Measurements from ENCODE around the gene PSME3. TPM values are rescaled to one million over a fixed set of nuclear protein-coding genes. Genes with fewer than 3 reads are reported as not detected.

The PSME3 gene
- total and polyA plus RNA-seq, 2 of the 13 experiments (the other 11 are each of a cell fraction or from before 2014, with no cell fraction given) = 66.3 to 135 TPM

GRCh38 chr17:42882166-42882565 lies 49.0 kb downstream of the PSME3 start:
- CTCF ChIA-PET (ENCODE audit: low intra/inter-chr PET ratio, low total read pairs) = no interaction called here
- no peak for FAIRE-seq
- H3K27ac ChIP-seq (ENCODE audit: extremely low read length, insufficient read depth, low read length) = no peak overlapping the region
- TF ChIP-seq ZFP91 (CRISPR knock-in tag; IDR thresholded peaks at IDR 0.05; ENCODE audit: borderline replicate concordance) (0 out of 2 replicates have a peak, but pooled peaks have one; percentile 6), ZFP90 (CRISPR knock-in tag; IDR thresholded peaks at IDR 0.05; ENCODE audit: borderline replicate concordance) (0 out of 2 replicates have a peak, but pooled peaks have one; percentile 24), HNF4A (CRISPR knock-in tag; IDR thresholded peaks at IDR 0.05) (0 out of 2 replicates have a peak, but pooled peaks have one; percentile 3), RARA (CRISPR knock-in tag; IDR thresholded peaks at IDR 0.05) (0 out of 2 replicates have a peak, but pooled peaks have one; percentile 29), ZBTB33 (CRISPR knock-in tag; IDR thresholded peaks at IDR 0.05) (peak; percentile 20; the same call in 1 of the 2 replicates), ZNF761 (CRISPR knock-in tag; conservative IDR thresholded peaks at IDR 0.05) (no peak), ZNF770 (CRISPR knock-in tag; IDR thresholded peaks at IDR 0.05) (peak; percentile 96), CBX5 (CRISPR knock-in tag; IDR thresholded peaks at IDR 0.05; ENCODE audit: borderline replicate concordance) (no peak), ADNP (CRISPR knock-in tag; IDR thresholded peaks at IDR 0.05) (0 out of 2 replicates have a peak, but pooled peaks have one; percentile 38), YEATS4 (CRISPR knock-in tag; IDR thresholded peaks at IDR 0.05; ENCODE audit: borderline replicate concordance) (0 out of 2 replicates have a peak, but pooled peaks have one; percentile 34), ZNF576 (CRISPR knock-in tag; IDR thresholded peaks at IDR 0.05) (no peak)
- 72% methylated on average over 8 of the region's 8 CpGs for WGBS (ENCODE audit: low lambda C conversion rate)
- no TSS peak for BruUV-seq (replicated peaks)
- H3K4me2 ChIP-seq (ENCODE audit: low read depth, low read length) = no peak overlapping the region
- no peak overlapping the region for H3K4me3 ChIP-seq (replicated peaks in 1 of 3; ENCODE audit: insufficient read depth in 1 of 3, low read depth in 2 of 3, low read length in 3 of 3)
- no peak for DNase-seq (ENCODE audit: low spot score)
- H3K9ac ChIP-seq (ENCODE audit: insufficient read depth, low read depth, low read length) = no peak overlapping the region
- no peak for ATAC-seq
- H3K9me3 ChIP-seq (ENCODE audit: low read length) = no peaks in the 10 kb centered on the region
- peaks cover 99% of the 10 kb centered on the region for H3K4me1 ChIP-seq (ENCODE audit: insufficient read depth, low read length)
- H3K27me3 ChIP-seq (ENCODE audit: control insufficient read depth in 1 of 2, insufficient read depth in 2 of 2, low read length in 2 of 2) = no peaks in the 10 kb centered on the region
- POLR2A ChIA-PET = interaction anchor here (1.7 kb wide), 1 partner anchor 38 kb away, joined by 3 read pairs; no protein-coding TSS in a partner anchor
- intact Hi-C loops (cut with micrococcal nuclease; ENCODE audit: unreplicated experiment) (no loop called here), in situ Hi-C loops (cut with HindIII; ENCODE audit: extremely low pct_ligation_motif_present, low pct_unique_long_range_greater_than_20kb) (no loop called here)
- H2AFZ ChIP-seq (ENCODE audit: low read length) = no peak overlapping the region
- H3K36me3 ChIP-seq (replicated peaks in 1 of 2; ENCODE audit: control insufficient read depth in 1 of 2, insufficient read depth in 2 of 2, low read length in 2 of 2) = no peaks in the 10 kb centered on the region
- no peaks in the 10 kb centered on the region for H4K20me1 ChIP-seq (ENCODE audit: insufficient read depth, low read length)
- no peaks in the 10 kb centered on the region for H3K79me2 ChIP-seq (ENCODE audit: insufficient read depth, low read length)

All from HepG2 (cell line).